GM12878 (cell line): ENCODE measurements around the gene S100A9. TPM values are rescaled to one million over a fixed set of nuclear protein-coding genes. Genes with fewer than 3 reads are reported as not detected.
"Not testable (repeated sequence)": the region's sequence is repeated elsewhere in the genome, so short reads cannot be mapped to it uniquely, and the experiment has no call there.

Source experiments
- ATAC-seq: fragments of 200-7000 bp; cut with Tn5 transposase; 3 replicates; pipeline ENCODE4 v1.9.1; 2020; ENCODE audit warnings: mild to moderate bottlenecking, moderate library complexity
- BruUV-seq: library from RNA; stranded (reverse); fragments of 400-500 nt; replicated peaks from 2 replicates; lab custom pipeline; 2021; lab: Mats Ljungman, UMichigan
- CTCF ChIA-PET: fragments of 300-600 bp; sonication (Branson Sonifier 250); formaldehyde crosslinking; extraction: SDS; loops from one replicate; lab custom pipeline; 2021; ENCODE audit warnings: inconsistent platforms; lab: Yijun Ruan, JAX
- POLR2A ChIA-PET: fragments of 350-600 bp; formaldehyde crosslinking; extraction: SDS; loops from one replicate; lab custom pipeline; 2021; ENCODE audit warnings: inconsistent platforms; lab: Charles Lee
- RAD21 ChIA-PET: fragments of 300-600 bp; sonication (Branson Sonifier 250); formaldehyde crosslinking; loops from one replicate; lab custom pipeline; 2023; ENCODE audit warnings: antibody characterized with exemption; ENCODE audit not compliant: unreplicated experiment; lab: Charles Lee
- SMC1A ChIA-PET: fragments of 300-600 bp; sonication (Branson Sonifier 250); formaldehyde crosslinking; loops from one replicate; lab custom pipeline; 2023; ENCODE audit not compliant: unreplicated experiment, uncharacterized antibody; lab: Charles Lee
- DNase-seq: peaks from one replicate; pipeline ENCODE4 v3.0.0-alpha.2; 2011; ENCODE audit warnings: low read depth, low spot score
- FAIRE-seq: peaks from 3 replicates; lab custom pipeline; 2011; peaks lifted over from hg19 to GRCh38; lab: Jason Lieb, UNC
- H2AFZ ChIP-seq: 2 replicates; pipeline ENCODE4 v1.6.0; 2011; ENCODE audit warnings: low read depth, low read length, control low read depth; ENCODE audit not compliant: control insufficient read depth
- H3K27ac ChIP-seq: 2 replicates; pipeline ENCODE4 v1.5.1; 2011; ENCODE audit warnings: control low read depth; ENCODE audit not compliant: control insufficient read depth, insufficient read depth
- H3K27me3 ChIP-seq, 2 experiments: replicated peaks in 1 of 2; 2 replicates each; pipeline versions ENCODE4 v1.6.0 to v1.6.1; 2011; ENCODE audit warnings: low read length in 1 of 2; ENCODE audit not compliant: control insufficient read depth in 2 of 2, insufficient read depth in 2 of 2
- H3K36me3 ChIP-seq, 2 experiments: 2 replicates each; pipeline ENCODE4 v1.5.1; 2011; ENCODE audit warnings: low read length in 1 of 2; ENCODE audit not compliant: control insufficient read depth in 2 of 2, insufficient read depth in 2 of 2
- H3K4me1 ChIP-seq: 2 replicates; pipeline ENCODE4 v1.6.1; 2011; ENCODE audit warnings: mild to moderate bottlenecking, low read length, moderate library complexity, mixed read lengths; ENCODE audit not compliant: control insufficient read depth, insufficient read depth
- H3K4me2 ChIP-seq: 2 replicates; pipeline ENCODE4 v1.6.0; 2011; ENCODE audit warnings: control low read depth; ENCODE audit not compliant: control insufficient read depth, insufficient read depth
- H3K4me3 ChIP-seq: fragments of 200-600 bp; sonication (generic); 2 replicates; pipeline ENCODE4 v1.5.1; 2016
- H3K79me2 ChIP-seq: 2 replicates; pipeline ENCODE4 v1.6.0; 2011; ENCODE audit warnings: low read length; ENCODE audit not compliant: control insufficient read depth, insufficient read depth
- H3K9ac ChIP-seq: 2 replicates; pipeline ENCODE4 v1.8.0; 2011; ENCODE audit warnings: low read length, control low read depth, mixed read lengths; ENCODE audit not compliant: control insufficient read depth, insufficient read depth
- H3K9me3 ChIP-seq: replicated peaks from 3 replicates; pipeline ENCODE4 v1.5.1; 2011; ENCODE audit warnings: mild to moderate bottlenecking, low read length; ENCODE audit not compliant: control insufficient read depth, insufficient read depth
- H4K20me1 ChIP-seq: 2 replicates; pipeline ENCODE4 v1.6.0; 2011; ENCODE audit not compliant: control insufficient read depth, insufficient read depth
- BHLHE40 ChIP-seq, 2 experiments: fragments of 450-650 bp in 1 of 2; IDR thresholded peaks; 2 replicates each; pipeline ENCODE4 v1.6.1; 2011 to 2017; ENCODE audit warnings: low read depth in 2 of 2, borderline replicate concordance in 1 of 2, improper control_type of control experiment in 1 of 2, low read length in 1 of 2, mild to moderate bottlenecking in 1 of 2
- ESRRA ChIP-seq: IDR thresholded peaks from 2 replicates; pipeline ENCODE4 v1.6.1; 2012; ENCODE audit warnings: mild to moderate bottlenecking, low read length, improper control_type of control experiment
- HDAC2 ChIP-seq: fragments of 200-600 bp; sonication (generic); IDR thresholded peaks from 2 replicates; pipeline ENCODE4 v1.6.1; 2017
- MYB ChIP-seq: fragments of 150-350 bp; IDR thresholded peaks from 2 replicates; pipeline ENCODE4 v1.6.1; 2014; ENCODE audit warnings: mild to moderate bottlenecking, low read depth, low read length, borderline replicate concordance
- NFXL1 ChIP-seq: fragments of 450-650 bp; IDR thresholded peaks from 2 replicates; pipeline ENCODE4 v1.6.1; 2017; ENCODE audit warnings: antibody characterized with exemption, mild to moderate bottlenecking, borderline replicate concordance
- WRNIP1 ChIP-seq: IDR thresholded peaks from 2 replicates; pipeline ENCODE4 v1.6.1; 2011; ENCODE audit warnings: low read depth, low read length, improper control_type of control experiment, borderline replicate concordance
- ZNF592 ChIP-seq: fragments of 450-650 bp; IDR thresholded peaks from 2 replicates; pipeline ENCODE4 v1.6.1; 2017; ENCODE audit warnings: mild to moderate bottlenecking, moderate library complexity
- WGBS: methylation state at CpG from one replicate; pipeline ENCODE4 v1.1.6; 2016; ENCODE audit warnings: low lambda C conversion rate; ENCODE audit not compliant: insufficient replicate concordance, insufficient coverage; ENCODE audit errors: missing lambda C conversion rate; 5-methylcytosine and 5-hydroxymethylcytosine counted together
- in situ Hi-C: fragments of 300-500 bp; cut with MboI; formaldehyde crosslinking; loops from 9 replicates; pipeline ENCODE4 v1.14.3; 2018; ENCODE audit warnings: mixed read lengths
- intact Hi-C: fragments of 100-400 bp; cut with micrococcal nuclease; formaldehyde crosslinking; loops from one replicate; pipeline ENCODE4 v1.14.2; 2022; ENCODE audit not compliant: unreplicated experiment
- polyA plus RNA-seq, 11 experiments: library from polyadenylated mRNA; depleted of rRNA in 4 of 11; unstranded in 6 of 11; stranded (reverse) in 5 of 11; fragments of >200 nt; fragmentation: Nextera tagmentation in 4 of 11; fragmentation: Illumina TruSeq in 1 of 11; extraction: Ambion mirVana in 4 of 11; extraction: Trizol in 1 of 11; gene quantifications; 1 replicate in 1 of 11; 2 replicates in 10 of 11; pipeline versions ENCODE4 v1.2.1 to v1.2.3, GENCODE V29; 2011 to 2016; ENCODE audit warnings: inconsistent platforms in 2 of 11, missing spikeins in 2 of 11, low read depth in 1 of 11
- total RNA-seq, 4 experiments: library from RNA; depleted of rRNA in 3 of 4; stranded (reverse); fragments of >200 nt in 3 of 4; fragmentation: Illumina TruSeq in 1 of 4; extraction: Trizol in 1 of 4; gene quantifications; 2 replicates each; pipeline versions ENCODE4 v1.2.1 to v1.2.3, GENCODE V29; 2013 to 2021

Gene S100A9
- total and polyA plus RNA-seq, 10 of the 15 experiments (the other 5 are each of a cell fraction or from before 2014, with no cell fraction given): 0.22 to 1.7 (median 0.49) TPM; not detected in 3

DNA sequence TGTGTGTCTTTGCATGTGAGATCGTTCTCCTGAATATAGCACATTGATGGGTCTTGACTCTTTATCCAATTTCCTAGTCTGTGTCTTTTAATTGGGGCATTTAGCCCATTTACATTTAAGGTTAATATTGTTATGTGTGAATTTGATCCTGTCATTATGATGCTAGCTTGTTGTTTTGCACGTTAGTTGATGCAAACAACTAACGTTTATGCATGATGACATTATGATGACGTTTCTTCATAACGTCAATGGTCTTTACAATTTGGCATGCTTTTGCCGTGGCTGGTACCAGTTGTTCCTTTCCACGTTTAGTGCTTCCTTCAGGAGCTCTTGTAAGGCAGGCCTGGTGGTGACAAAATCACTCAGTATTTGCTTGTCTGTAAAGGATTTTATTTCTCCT lies 39.5 kb upstream of the S100A9 start:
- POLR2A ChIA-PET, RAD21 ChIA-PET, H2AFZ ChIP-seq, H3K27me3 ChIP-seq, intact Hi-C loops, H3K4me2 ChIP-seq, H3K4me1 ChIP-seq, FAIRE-seq, H3K4me3 ChIP-seq, H4K20me1 ChIP-seq, H3K79me2 ChIP-seq, H3K36me3 ChIP-seq, ATAC-seq, H3K9ac ChIP-seq, H3K27ac ChIP-seq, BruUV-seq, DNase-seq, H3K9me3 ChIP-seq, in situ Hi-C loops: not testable (repeated sequence)
- CTCF ChIA-PET: interaction anchor here (1.1 kb wide), 1 partner anchor 29 kb away, joined by 4 read pairs; no protein-coding TSS in a partner anchor
- 47% methylated on average over 7 of the region's 7 CpGs for WGBS
- SMC1A ChIA-PET: interaction anchor here (1.3 kb wide), 1 partner anchor 26 kb away, joined by 3 read pairs; no protein-coding TSS in a partner anchor

DNA sequence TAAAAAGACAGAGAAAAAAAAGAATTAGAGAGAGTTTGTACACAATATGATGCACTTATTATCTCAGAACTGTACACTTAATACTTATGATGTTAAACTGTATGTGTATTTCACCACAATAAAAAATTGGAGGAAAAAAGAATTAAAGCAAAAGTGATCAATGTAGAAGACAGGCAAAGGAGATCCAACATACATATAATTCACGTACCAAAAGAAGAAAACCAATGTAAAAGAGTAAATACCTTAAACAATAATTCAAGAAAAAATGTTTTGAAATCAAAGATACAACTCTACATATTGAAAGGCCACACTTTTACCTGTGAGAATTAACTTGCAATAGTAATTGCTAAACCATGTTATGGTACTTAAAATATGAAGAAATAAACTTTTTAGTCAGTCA lies 35.1 kb upstream of the S100A9 start:
- H3K4me1 ChIP-seq: no peaks in the 10 kb centered on the region
- no peak for TF ChIP-seq NFXL1
- no peak for TF ChIP-seq ZNF592
- TF ChIP-seq BHLHE40 (IDR thresholded peaks at IDR 0.05; ENCODE audit: borderline replicate concordance in 1 of 2, low read depth in 2 of 2, low read length in 1 of 2): no peak
- no peak for TF ChIP-seq HDAC2
- TF ChIP-seq MYB: no peak
- no peak for TF ChIP-seq ESRRA
- no peak for TF ChIP-seq WRNIP1
- BruUV-seq: no TSS peak
- H3K4me3 ChIP-seq: no peak overlapping the region
- no peaks in the 10 kb centered on the region; the same call in 2 of the 3 replicates for H3K9me3 ChIP-seq
- no peak overlapping the region for H3K4me2 ChIP-seq
- FAIRE-seq (no peak), DNase-seq (no peak), ATAC-seq (no peak)
- no peaks in the 10 kb centered on the region for H3K27me3 ChIP-seq
- SMC1A ChIA-PET: no interaction called here
- RAD21 ChIA-PET: no interaction called here
- intact Hi-C loops: no loop called here
- in situ Hi-C loops: no loop called here
- H3K79me2 ChIP-seq: no peaks in the 10 kb centered on the region
- H3K27ac ChIP-seq: no peak overlapping the region
- POLR2A ChIA-PET: no interaction called here
- no peak overlapping the region for H3K9ac ChIP-seq
- WGBS: 55% methylated on average over 1 of the region's 1 CpG
- CTCF ChIA-PET: no interaction called here
- no peaks in the 10 kb centered on the region for H3K36me3 ChIP-seq
- H4K20me1 ChIP-seq: no peaks in the 10 kb centered on the region
- no peak overlapping the region for H2AFZ ChIP-seq
